HG03064 (cell line): ENCODE results near the gene C12orf56.
"Not testable (repeated sequence)": the region's sequence is repeated elsewhere in the genome, so short reads cannot be mapped to it uniquely, and the experiment has no call there.

ENCODE experiments used
- ATAC-seq: cut with Tn5 transposase; IDR thresholded peaks from one replicate; pipeline ENCODE4 v1.9.1; 2021; ENCODE audit warnings: low read depth; ENCODE audit not compliant: unreplicated experiment

The C12orf56 gene

GRCh38 chr12:64319540-64320225 is 70.9 kb downstream of the C12orf56 start:
- ATAC-seq = not testable (repeated sequence)

GRCh38 chr12:64318605-64319004 is 72.0 kb downstream of the C12orf56 start:
- ATAC-seq = no peak

- ATAC-seq = no peak
Observed at GRCh38 chr12:64311877-64312276, 78.7 kb downstream of the C12orf56 start.

- no peak for ATAC-seq
Observed at GRCh38 chr12:64304571-64304970, 86.0 kb downstream of the C12orf56 start.

- ATAC-seq = no peak
Observed at GRCh38 chr12:64299628-64300027, 90.9 kb downstream of the C12orf56 start.

- no peak for ATAC-seq
Observed at GRCh38 chr12:64296301-64296700, 94.3 kb downstream of the C12orf56 start.

- no peak for ATAC-seq
Observed at GRCh38 chr12:64293654-64294364, 96.7 kb downstream of the C12orf56 start.

- ATAC-seq = not testable (repeated sequence)
Observed at GRCh38 chr12:64293174-64293573, 97.4 kb downstream of the C12orf56 start.

GRCh38 chr12:64286521-64286920 is 104.0 kb downstream of the C12orf56 start:
- no peak for ATAC-seq

- ATAC-seq = no peak
Observed at GRCh38 chr12:64284256-64284655, 106.3 kb downstream of the C12orf56 start.

- ATAC-seq = no peak
Observed at GRCh38 chr12:64278421-64278820, 112.1 kb downstream of the C12orf56 start.

- no peak for ATAC-seq
Observed at GRCh38 chr12:64273527-64274403, 116.8 kb downstream of the C12orf56 start.

- ATAC-seq = no peak
Observed at GRCh38 chr12:64270411-64270810, 120.1 kb downstream of the C12orf56 start.

GRCh38 chr12:64269161-64269560 is 121.4 kb downstream of the C12orf56 start:
- ATAC-seq = no peak

- ATAC-seq = no peak
Observed at GRCh38 chr12:64268409-64268808, 122.1 kb downstream of the C12orf56 start.

- ATAC-seq = no peak
Observed at GRCh38 chr12:64265839-64266238, 124.7 kb downstream of the C12orf56 start.

GRCh38 chr12:64261813-64262212 is 128.7 kb downstream of the C12orf56 start:
- no peak for ATAC-seq

GRCh38 chr12:64258576-64258975 is 132.0 kb downstream of the C12orf56 start:
- ATAC-seq = no peak

GRCh38 chr12:64256166-64256800 is 134.3 kb downstream of the C12orf56 start:
- ATAC-seq = no peak

- ATAC-seq = no peak
Observed at GRCh38 chr12:64255249-64255648, 135.3 kb downstream of the C12orf56 start.

- no peak for ATAC-seq
Observed at GRCh38 chr12:64253356-64253755, 137.2 kb downstream of the C12orf56 start.
